ENCODE results near the gene GABBR1.
"Not testable (repeated sequence)": the region's sequence is repeated elsewhere in the genome, so short reads cannot be mapped to it uniquely, and the experiment has no call there.

The GABBR1 gene

GRCh38 chr6:29663300-29664042 lies 30.5 kb upstream of the GABBR1 start:
- Histone ChIP-seq H3K9ac (no peak overlapping the region), H3K27me3 (ENCODE audit: control insufficient read depth, insufficient read depth, low read length) (no peaks in the 10 kb centered on the region), H3K36me3 (ENCODE audit: control insufficient read depth, insufficient read depth, low read length) (no peaks in the 10 kb centered on the region), H3K4me2 (ENCODE audit: low read length) (no peak overlapping the region), H2AFZ (no peak overlapping the region), H3K4me1 (no peaks in the 10 kb centered on the region), H3K4me3 (ENCODE audit: low read depth, low read length) (no peak overlapping the region), H3K9me3 (ENCODE audit: control insufficient read depth, low read length) (no peaks in the 10 kb centered on the region), H3K79me2 (no peaks in the 10 kb centered on the region), H3K27ac (no peak overlapping the region)
- TF ChIP-seq CTCF (IDR thresholded peaks at IDR 0.05) = no peak

GRCh38 chr6:29661502-29662141 lies 28.6 kb upstream of the GABBR1 start:
- H3K4me1 ChIP-seq; H3K9me3 ChIP-seq (ENCODE audit: control insufficient read depth, low read length); H3K9ac ChIP-seq; H3K27ac ChIP-seq; H3K36me3 ChIP-seq (ENCODE audit: control insufficient read depth, insufficient read depth, low read length); H3K4me3 ChIP-seq (ENCODE audit: low read depth, low read length); H3K4me2 ChIP-seq (ENCODE audit: low read length); H3K27me3 ChIP-seq (ENCODE audit: control insufficient read depth, insufficient read depth, low read length); H2AFZ ChIP-seq; H3K79me2 ChIP-seq: not testable (repeated sequence)

GRCh38 chr6:29661071-29661470 lies 28.1 kb upstream of the GABBR1 start:
- Histone ChIP-seq H3K4me3 (ENCODE audit: low read depth, low read length) (no peak overlapping the region), H3K36me3 (ENCODE audit: control insufficient read depth, insufficient read depth, low read length) (no peaks in the 10 kb centered on the region)
- no peak for TF ChIP-seq CTCF (IDR thresholded peaks at IDR 0.05)

GRCh38 chr6:29656798-29657197 lies 23.8 kb upstream of the GABBR1 start, which contains the start of gene MOG:
Gene MOG, plus strand, starts transcription at chr6:29657092. Its CDS starts 118 bp downstream, at chr6:29657210.
- Histone ChIP-seq H3K9me3 (ENCODE audit: control insufficient read depth, low read length) (no peaks in the 10 kb centered on the region), H3K4me1 (no peaks in the 10 kb centered on the region), H2AFZ (no peak within 1 kb of the TSS), H3K9ac (no peak within 1 kb of the TSS), H3K4me3 (ENCODE audit: low read depth, low read length) (no peak within 1 kb of the TSS), H3K79me2 (no peaks in the 10 kb centered on the region), H3K27ac (no peak within 1 kb of the TSS), H3K36me3 (ENCODE audit: control insufficient read depth, insufficient read depth, low read length) (no peaks in the 10 kb centered on the region), H3K27me3 (ENCODE audit: control insufficient read depth, insufficient read depth, low read length) (no peaks in the 10 kb centered on the region), H3K4me2 (ENCODE audit: low read length) (no peak within 1 kb of the TSS)
- TF ChIP-seq CTCF (IDR thresholded peaks at IDR 0.05) = no peak

More at GRCh38 chr6:29661071-29661470, 28.1 kb upstream of the GABBR1 start:
- H3K27ac ChIP-seq = no peak overlapping the region
- H3K9ac ChIP-seq = no peak overlapping the region
- H2AFZ ChIP-seq = no peak overlapping the region
- H3K79me2 ChIP-seq = no peaks in the 10 kb centered on the region
- no peak overlapping the region for H3K4me2 ChIP-seq (ENCODE audit: low read length)
- H3K4me1 ChIP-seq = no peaks in the 10 kb centered on the region
- no peaks in the 10 kb centered on the region for H3K27me3 ChIP-seq (ENCODE audit: control insufficient read depth, insufficient read depth, low read length)
- no peaks in the 10 kb centered on the region for H3K9me3 ChIP-seq (ENCODE audit: control insufficient read depth, low read length)

- H3K4me2 ChIP-seq (ENCODE audit: low read length) = no peak overlapping the region
- H3K27me3 ChIP-seq (ENCODE audit: control insufficient read depth, insufficient read depth, low read length) = no peaks in the 10 kb centered on the region
- H3K36me3 ChIP-seq (ENCODE audit: control insufficient read depth, insufficient read depth, low read length) = no peaks in the 10 kb centered on the region
- no peak for TF ChIP-seq CTCF (IDR thresholded peaks at IDR 0.05)
- no peak overlapping the region for H2AFZ ChIP-seq
- H3K4me1 ChIP-seq = no peaks in the 10 kb centered on the region
- H3K4me3 ChIP-seq (ENCODE audit: low read depth, low read length) = no peak overlapping the region
- no peaks in the 10 kb centered on the region for H3K9me3 ChIP-seq (ENCODE audit: control insufficient read depth, low read length)
- no peak overlapping the region for H3K9ac ChIP-seq
- H3K79me2 ChIP-seq = no peaks in the 10 kb centered on the region
- no peak overlapping the region for H3K27ac ChIP-seq
Observed at GRCh38 chr6:29656157-29656556, 23.2 kb upstream of the GABBR1 start.

All from parathyroid adenoma (tissue), 2 donors.